ENCODE data around the gene TRPM3.

DNA sequence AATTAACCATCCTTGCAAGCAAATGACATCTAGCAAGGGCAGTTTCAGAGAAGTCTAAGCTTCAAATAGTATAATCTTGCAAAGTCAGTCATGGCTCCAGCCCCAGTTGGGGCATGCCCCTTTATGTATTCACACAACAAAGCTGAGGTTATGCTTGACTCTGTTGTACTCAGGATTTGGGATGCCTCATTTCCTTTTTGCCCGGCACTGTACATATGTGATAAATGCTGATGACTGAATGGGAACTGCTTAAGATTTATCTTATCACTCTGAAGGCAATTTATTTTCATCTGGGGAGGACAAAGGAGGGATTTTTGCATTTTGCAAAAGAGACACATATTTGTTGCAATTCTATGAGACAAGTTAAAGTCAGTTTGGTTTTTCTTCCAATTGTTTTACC lies 219.2 kb downstream of the TRPM3 start:
- TF ChIP-seq, protein P1, sequence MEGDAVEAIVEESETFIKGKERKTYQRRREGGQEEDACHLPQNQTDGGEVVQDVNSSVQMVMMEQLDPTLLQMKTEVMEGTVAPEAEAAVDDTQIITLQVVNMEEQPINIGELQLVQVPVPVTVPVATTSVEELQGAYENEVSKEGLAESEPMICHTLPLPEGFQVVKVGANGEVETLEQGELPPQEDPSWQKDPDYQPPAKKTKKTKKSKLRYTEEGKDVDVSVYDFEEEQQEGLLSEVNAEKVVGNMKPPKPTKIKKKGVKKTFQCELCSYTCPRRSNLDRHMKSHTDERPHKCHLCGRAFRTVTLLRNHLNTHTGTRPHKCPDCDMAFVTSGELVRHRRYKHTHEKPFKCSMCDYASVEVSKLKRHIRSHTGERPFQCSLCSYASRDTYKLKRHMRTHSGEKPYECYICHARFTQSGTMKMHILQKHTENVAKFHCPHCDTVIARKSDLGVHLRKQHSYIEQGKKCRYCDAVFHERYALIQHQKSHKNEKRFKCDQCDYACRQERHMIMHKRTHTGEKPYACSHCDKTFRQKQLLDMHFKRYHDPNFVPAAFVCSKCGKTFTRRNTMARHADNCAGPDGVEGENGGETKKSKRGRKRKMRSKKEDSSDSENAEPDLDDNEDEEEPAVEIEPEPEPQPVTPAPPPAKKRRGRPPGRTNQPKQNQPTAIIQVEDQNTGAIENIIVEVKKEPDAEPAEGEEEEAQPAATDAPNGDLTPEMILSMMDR (IDR thresholded peaks at IDR 0.05): no peak
- TF ChIP-seq POLR2A (IDR thresholded peaks at IDR 0.05): no peak

Data from vagina (tissue), 2 donors.